Hepatocyte (in vitro differentiated cells): ENCODE data around the gene ADAM33. TPM values are rescaled to one million over a fixed set of nuclear protein-coding genes. Genes with fewer than 3 reads are reported as not detected.
A peak's percentile ranks its signal among the peaks of the same experiment; 100 is the strongest.

Experiments
- DNase-seq: peaks from one replicate; pipeline ENCODE4 v3.0.0-alpha.2; 2016; ENCODE audit warnings: low spot score
- H2AFZ ChIP-seq: fragments of 200-600 bp; sonication (generic); 2 replicates; pipeline ENCODE4 v1.6.0; 2016; ENCODE audit warnings: antibody characterized with exemption, mild to moderate bottlenecking
- H3K27ac ChIP-seq: fragments of 200-600 bp; sonication (generic); 2 replicates; pipeline ENCODE4 v1.5.1; 2016; ENCODE audit warnings: mild to moderate bottlenecking
- H3K27me3 ChIP-seq: fragments of 200-600 bp; sonication (generic); 2 replicates; pipeline ENCODE4 v1.6.1; 2016
- H3K36me3 ChIP-seq: fragments of 200-600 bp; sonication (generic); replicated peaks from 2 replicates; pipeline ENCODE4 v1.5.1; 2016; ENCODE audit warnings: low read depth; ENCODE audit not compliant: insufficient read depth
- H3K4me1 ChIP-seq: fragments of 200-600 bp; sonication (generic); 2 replicates; pipeline ENCODE4 v1.5.1; 2016; ENCODE audit warnings: mild to moderate bottlenecking, moderate library complexity; ENCODE audit not compliant: insufficient read depth
- H3K4me2 ChIP-seq: fragments of 200-600 bp; sonication (generic); 2 replicates; pipeline ENCODE4 v1.6.0; 2016
- H3K4me3 ChIP-seq: fragments of 200-600 bp; sonication (generic); 2 replicates; pipeline ENCODE4 v1.5.1; 2016; ENCODE audit warnings: mild to moderate bottlenecking
- H3K79me2 ChIP-seq: fragments of 200-600 bp; sonication (generic); 2 replicates; pipeline ENCODE4 v1.6.0; 2017; ENCODE audit warnings: mild to moderate bottlenecking
- H3K9me2 ChIP-seq: fragments of 200-600 bp; sonication (generic); replicated peaks from 2 replicates; pipeline ENCODE4 v1.6.0; 2017; ENCODE audit warnings: mild to moderate bottlenecking; ENCODE audit not compliant: insufficient read depth
- H3K9me3 ChIP-seq: fragments of 200-600 bp; sonication (generic); 2 replicates; pipeline ENCODE4 v1.5.1; 2016; ENCODE audit warnings: low read depth, mild to moderate bottlenecking
- H4K20me1 ChIP-seq: fragments of 200-600 bp; sonication (generic); 2 replicates; pipeline ENCODE4 v1.6.0; 2016; ENCODE audit warnings: mild to moderate bottlenecking; ENCODE audit not compliant: insufficient read depth, poor library complexity, severe bottlenecking
- EZH2 ChIP-seq: fragments of 200-600 bp; sonication (generic); IDR thresholded peaks from 2 replicates; pipeline ENCODE4 v1.6.1; 2016; ENCODE audit warnings: antibody characterized with exemption, mild to moderate bottlenecking, borderline replicate concordance
- EZH2phosphoT487 ChIP-seq: fragments of 200-600 bp; sonication (generic); IDR thresholded peaks from one replicate; pipeline ENCODE4 v1.6.1; 2018; ENCODE audit warnings: antibody characterized with exemption, mild to moderate bottlenecking, low read depth, moderate library complexity; ENCODE audit not compliant: unreplicated experiment, severe bottlenecking
- WGBS: methylation state at CpG from one replicate; pipeline ENCODE4 v1.1.6; 2016; ENCODE audit warnings: low lambda C conversion rate; ENCODE audit errors: missing lambda C conversion rate; 5-methylcytosine and 5-hydroxymethylcytosine counted together
- polyA plus RNA-seq: library from polyadenylated mRNA; unstranded; fragments of >200 nt; fragmentation: Nextera tagmentation; extraction: Ambion mirVana; gene quantifications from 2 replicates; pipeline ENCODE4 v1.2.1, GENCODE V29; 2016
- total RNA-seq: library from RNA; depleted of rRNA; stranded (reverse); fragments of >200 nt; gene quantifications from 2 replicates; pipeline ENCODE4 v1.2.3, GENCODE V29; 2014
- TF ChIP-seq, protein P1 (sequence below): fragments of 200-600 bp; sonication (generic); IDR thresholded peaks from 2 replicates; pipeline ENCODE4 v1.5.1; 2016; ENCODE audit warnings: antibody characterized with exemption, mild to moderate bottlenecking; ENCODE audit not compliant: poor library complexity

ADAM33 gene
- total and polyA plus RNA-seq, 2 experiments from 2014 or later = 18.9 to 41.6 TPM

DNA sequence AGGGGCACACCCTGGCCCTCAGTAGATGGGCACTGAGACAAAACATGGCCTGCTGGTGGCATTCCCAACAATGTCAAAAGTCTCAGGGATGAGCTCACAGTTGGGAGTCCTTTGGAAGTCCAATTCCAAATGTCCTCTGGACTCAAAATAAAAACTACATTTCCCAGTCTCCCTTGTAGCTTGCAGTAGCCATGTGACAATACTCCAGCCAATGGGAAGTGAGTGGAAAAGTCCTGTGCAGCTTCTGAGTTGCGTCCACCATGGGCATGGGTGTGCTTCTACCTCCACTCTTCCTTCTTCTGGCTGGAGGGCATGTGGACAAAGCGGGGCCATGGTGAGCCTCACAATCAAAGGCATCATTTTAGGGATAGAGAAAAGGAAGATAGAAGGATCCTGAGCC lies 5.8 kb upstream of the ADAM33 start:
- no peaks in the 10 kb centered on the region for H3K9me3 ChIP-seq
- H3K4me1 ChIP-seq = peaks cover 3% of the 10 kb centered on the region
- peak overlapping the region; percentile 46 for H3K27ac ChIP-seq
- H3K4me3 ChIP-seq = no peak overlapping the region
- H3K27me3 ChIP-seq = no peaks in the 10 kb centered on the region
- TF ChIP-seq, protein P1, sequence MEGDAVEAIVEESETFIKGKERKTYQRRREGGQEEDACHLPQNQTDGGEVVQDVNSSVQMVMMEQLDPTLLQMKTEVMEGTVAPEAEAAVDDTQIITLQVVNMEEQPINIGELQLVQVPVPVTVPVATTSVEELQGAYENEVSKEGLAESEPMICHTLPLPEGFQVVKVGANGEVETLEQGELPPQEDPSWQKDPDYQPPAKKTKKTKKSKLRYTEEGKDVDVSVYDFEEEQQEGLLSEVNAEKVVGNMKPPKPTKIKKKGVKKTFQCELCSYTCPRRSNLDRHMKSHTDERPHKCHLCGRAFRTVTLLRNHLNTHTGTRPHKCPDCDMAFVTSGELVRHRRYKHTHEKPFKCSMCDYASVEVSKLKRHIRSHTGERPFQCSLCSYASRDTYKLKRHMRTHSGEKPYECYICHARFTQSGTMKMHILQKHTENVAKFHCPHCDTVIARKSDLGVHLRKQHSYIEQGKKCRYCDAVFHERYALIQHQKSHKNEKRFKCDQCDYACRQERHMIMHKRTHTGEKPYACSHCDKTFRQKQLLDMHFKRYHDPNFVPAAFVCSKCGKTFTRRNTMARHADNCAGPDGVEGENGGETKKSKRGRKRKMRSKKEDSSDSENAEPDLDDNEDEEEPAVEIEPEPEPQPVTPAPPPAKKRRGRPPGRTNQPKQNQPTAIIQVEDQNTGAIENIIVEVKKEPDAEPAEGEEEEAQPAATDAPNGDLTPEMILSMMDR = no peak
- TF ChIP-seq EZH2 = no peak
- no peak for TF ChIP-seq EZH2phosphoT487
- no peaks in the 10 kb centered on the region for H3K9me2 ChIP-seq
- no peaks in the 10 kb centered on the region for H3K36me3 ChIP-seq
- no peak overlapping the region for H3K4me2 ChIP-seq
- no peaks in the 10 kb centered on the region for H4K20me1 ChIP-seq
- 79% methylated on average over 2 of the region's 2 CpGs for WGBS
- DNase-seq = no peak
- H2AFZ ChIP-seq = no peak overlapping the region
- no peaks in the 10 kb centered on the region for H3K79me2 ChIP-seq

DNA sequence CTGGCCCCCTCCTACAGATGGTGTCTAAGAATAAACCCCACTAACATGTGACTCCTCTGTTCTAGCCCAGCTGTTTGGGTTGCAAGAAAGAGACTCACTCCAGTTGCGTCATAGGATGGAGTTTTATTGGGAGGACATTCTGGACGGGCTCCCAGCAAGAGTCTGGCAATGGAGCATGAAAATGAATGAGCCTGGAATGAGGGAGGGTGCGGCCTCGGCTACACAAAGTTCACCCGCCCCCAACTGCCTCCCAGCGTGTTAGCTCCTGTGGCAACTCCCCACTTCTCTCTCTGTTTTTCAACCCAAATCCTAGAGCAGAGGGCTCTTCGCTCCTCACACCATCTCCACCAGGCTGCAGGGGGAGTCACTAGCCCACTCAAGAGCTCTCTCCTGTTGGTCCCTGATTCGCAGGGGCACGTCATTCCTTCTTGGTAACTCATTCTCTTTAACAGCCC lies 5.1 kb upstream of the ADAM33 start:
- H3K27ac ChIP-seq = peak overlapping the region; percentile 46
- H2AFZ ChIP-seq = no peak overlapping the region
- WGBS = 62% methylated on average over 9 of the region's 9 CpGs
- H3K4me2 ChIP-seq = peak overlapping the region; percentile 12
- H3K9me3 ChIP-seq = no peaks in the 10 kb centered on the region
- H3K79me2 ChIP-seq = no peaks in the 10 kb centered on the region
- no peaks in the 10 kb centered on the region for H4K20me1 ChIP-seq
- no peak overlapping the region for H3K4me3 ChIP-seq
- peaks cover 5% of the 10 kb centered on the region for H3K27me3 ChIP-seq
- H3K9me2 ChIP-seq = no peaks in the 10 kb centered on the region
- peak; percentile 58 for DNase-seq
- peaks cover 9% of the 10 kb centered on the region for H3K4me1 ChIP-seq
- no peaks in the 10 kb centered on the region for H3K36me3 ChIP-seq
- TF ChIP-seq EZH2 = no peak
- TF ChIP-seq, protein P1 = no peak
- no peak for TF ChIP-seq EZH2phosphoT487

DNA sequence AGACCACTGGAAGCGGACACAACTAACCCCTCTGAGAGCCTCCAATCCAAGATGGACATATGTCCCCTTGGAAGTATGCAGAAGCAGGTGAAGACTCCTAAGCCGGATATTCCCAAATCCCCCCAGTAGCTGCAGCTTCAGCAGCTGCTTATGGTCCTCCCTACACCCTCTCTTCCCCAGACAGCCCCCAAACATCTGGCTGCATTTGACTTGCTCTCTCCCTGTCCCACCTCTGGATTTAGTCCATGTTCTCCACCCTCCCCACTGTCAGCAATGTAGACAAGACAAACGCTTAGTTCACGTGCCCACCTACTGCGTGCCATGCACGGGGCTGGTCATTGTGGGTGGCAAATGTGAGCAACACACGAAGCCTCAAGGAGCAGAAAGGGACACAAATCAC lies 4.6 kb upstream of the ADAM33 start:
- no peak for DNase-seq
- 91% methylated on average over 7 of the region's 7 CpGs for WGBS
- Histone ChIP-seq H3K27ac (peak overlapping the region; percentile 41), H3K4me2 (peak overlapping the region; percentile 12), H3K9me3 (no peaks in the 10 kb centered on the region), H3K79me2 (no peaks in the 10 kb centered on the region), H3K4me1 (peaks cover 13% of the 10 kb centered on the region), H3K27me3 (peaks cover 9% of the 10 kb centered on the region), H3K36me3 (no peaks in the 10 kb centered on the region), H3K9me2 (no peaks in the 10 kb centered on the region), H4K20me1 (no peaks in the 10 kb centered on the region), H2AFZ (no peak overlapping the region), H3K4me3 (no peak overlapping the region)
- TF ChIP-seq, protein P1 = no peak
- no peak for TF ChIP-seq EZH2

GRCh38 chr20:3685341-3685740 lies 3.5 kb upstream of the ADAM33 start:
- DNase-seq = no peak
- Histone ChIP-seq H3K4me3 (no peak overlapping the region), H3K9me2 (no peaks in the 10 kb centered on the region), H2AFZ (no peak overlapping the region), H3K27ac (no peak overlapping the region), H3K27me3 (peaks cover 16% of the 10 kb centered on the region), H3K36me3 (no peaks in the 10 kb centered on the region), H3K9me3 (no peaks in the 10 kb centered on the region), H3K4me1 (peaks cover 20% of the 10 kb centered on the region), H3K79me2 (no peaks in the 10 kb centered on the region), H4K20me1 (no peaks in the 10 kb centered on the region), H3K4me2 (no peak overlapping the region)
- WGBS = 59% methylated on average over 7 of the region's 7 CpGs
- no peak for TF ChIP-seq EZH2
- TF ChIP-seq, protein P1 = no peak
- no peak for TF ChIP-seq EZH2phosphoT487
